ENCODE measurements around the gene CCNL2.

CCNL2 gene

DNA sequence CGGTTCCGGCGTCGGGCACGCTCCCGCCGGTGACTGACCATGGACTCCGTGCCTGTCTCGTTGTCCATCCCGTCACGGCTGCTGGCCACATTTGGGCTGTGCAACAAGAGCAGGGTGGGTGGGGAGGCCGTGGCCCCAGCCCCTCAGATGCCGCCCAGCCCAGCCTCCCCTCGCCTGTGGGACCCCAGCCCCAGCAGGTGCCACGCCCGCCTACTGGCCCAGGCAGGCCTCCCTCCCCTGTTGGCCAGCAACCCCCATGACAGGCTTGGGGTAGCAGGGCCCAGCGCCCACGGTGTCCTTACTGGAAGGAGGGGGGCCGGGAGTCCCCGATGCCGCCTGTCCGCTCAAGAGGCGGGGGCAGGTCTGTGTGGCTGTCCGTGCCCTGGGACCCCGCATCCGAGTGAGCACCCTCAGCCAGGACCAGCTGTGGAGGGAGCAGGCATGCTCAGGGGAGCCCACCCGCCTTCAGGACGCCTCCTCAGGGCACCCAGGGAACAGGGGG, 57.0 kb downstream of the CCNL2 start:
- no peak for DNase-seq (ENCODE audit: low read depth in 2 of 2)

DNA sequence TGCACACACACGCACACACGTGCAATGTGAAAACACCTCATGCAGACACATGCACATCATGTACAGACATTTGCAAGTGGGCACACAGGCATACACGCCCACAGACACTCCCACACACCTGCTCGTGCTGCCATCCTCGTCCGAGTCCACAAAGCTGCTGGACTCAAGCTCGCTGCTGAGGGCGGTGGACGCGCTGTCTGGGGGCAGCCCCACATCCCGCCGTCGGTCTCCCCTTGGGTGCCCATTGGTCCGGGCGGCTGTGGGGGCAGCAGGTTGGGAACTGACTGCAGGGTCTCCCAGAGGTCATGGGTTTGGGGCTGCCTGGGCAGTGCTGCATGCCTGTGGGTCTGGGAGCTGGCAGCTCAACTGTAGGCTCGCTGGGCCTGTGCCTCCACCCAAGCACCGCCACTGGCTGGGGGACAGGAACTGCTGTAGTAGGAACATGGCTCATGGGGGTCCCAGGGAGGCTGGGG, 57.5 kb downstream of the CCNL2 start:
- no peak for DNase-seq (ENCODE audit: low read depth in 2 of 2)

DNA sequence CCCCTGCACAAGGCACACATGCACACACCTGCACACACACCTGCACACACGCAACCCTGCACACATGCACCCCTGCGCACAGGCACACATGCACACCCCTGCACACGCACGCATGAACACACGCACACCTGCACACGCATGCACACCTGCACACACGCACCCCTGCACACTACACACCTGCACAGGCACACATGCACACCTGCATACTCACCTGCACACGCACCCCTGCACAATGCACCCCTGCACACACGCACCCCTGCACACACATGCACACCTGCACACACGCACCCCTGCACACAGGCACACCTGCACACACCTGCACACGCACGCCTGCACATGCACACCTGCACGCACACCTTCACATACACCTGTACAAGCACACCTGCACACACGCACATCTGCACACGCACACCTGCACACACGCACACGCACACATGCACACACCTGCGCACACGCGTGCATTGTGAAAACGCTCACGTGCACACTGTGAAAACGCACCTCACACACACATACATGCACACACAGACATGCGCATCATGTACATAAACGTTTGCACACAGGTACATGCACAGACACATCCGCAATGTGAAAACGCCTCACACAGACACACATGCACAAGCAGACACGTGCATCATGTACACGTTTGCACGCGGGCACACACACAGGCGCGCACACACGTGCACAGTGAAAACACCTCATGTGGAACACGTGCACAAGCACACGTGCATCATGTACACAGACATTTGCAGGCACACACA, 58.2 kb downstream of the CCNL2 start:
- DNase-seq (ENCODE audit: low read depth in 2 of 2) = no peak

DNA sequence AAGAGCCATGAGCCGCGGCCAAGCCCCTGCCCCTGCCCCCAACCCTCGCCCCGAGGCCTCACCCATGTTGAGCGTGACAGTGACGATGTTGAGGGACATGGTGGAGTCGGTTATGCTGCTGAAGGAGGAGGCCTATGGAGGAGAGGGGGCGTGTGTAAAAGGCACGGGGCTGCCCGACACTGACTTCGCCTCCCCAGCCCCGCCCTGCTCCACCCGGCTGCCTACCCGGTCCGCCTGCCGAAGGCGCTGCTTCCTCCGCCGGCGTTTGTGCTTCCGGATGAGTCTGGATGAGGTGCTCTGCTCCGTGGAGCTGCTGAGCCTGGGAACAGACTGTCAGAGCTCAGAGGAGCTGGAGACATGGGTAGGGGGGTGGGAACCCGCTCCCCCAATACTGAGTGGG, 59.0 kb downstream of the CCNL2 start:
- DNase-seq (ENCODE audit: low read depth in 2 of 2) = no peak

DNA sequence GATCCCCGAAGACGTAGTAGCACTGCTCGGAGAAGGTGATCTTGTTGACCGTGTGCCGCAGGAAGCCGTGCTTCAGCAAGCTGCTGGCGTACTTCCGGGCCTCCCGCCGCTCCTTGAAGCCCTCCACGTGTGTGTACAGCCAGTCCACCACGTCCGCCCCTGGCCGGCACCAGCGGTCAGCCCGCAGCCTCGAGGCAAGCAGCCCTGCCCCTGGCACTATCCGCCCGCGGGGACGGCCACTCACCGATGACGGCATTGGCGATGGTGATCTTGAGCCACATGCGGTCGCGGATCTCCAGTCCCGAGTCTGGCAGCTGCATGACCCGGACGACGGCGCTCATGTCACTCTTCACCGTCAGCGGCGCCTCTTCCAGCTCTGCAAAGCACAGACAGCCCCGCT, 60.9 kb downstream of the CCNL2 start:
- DNase-seq (ENCODE audit: low read depth in 2 of 2) = no peak

DNA sequence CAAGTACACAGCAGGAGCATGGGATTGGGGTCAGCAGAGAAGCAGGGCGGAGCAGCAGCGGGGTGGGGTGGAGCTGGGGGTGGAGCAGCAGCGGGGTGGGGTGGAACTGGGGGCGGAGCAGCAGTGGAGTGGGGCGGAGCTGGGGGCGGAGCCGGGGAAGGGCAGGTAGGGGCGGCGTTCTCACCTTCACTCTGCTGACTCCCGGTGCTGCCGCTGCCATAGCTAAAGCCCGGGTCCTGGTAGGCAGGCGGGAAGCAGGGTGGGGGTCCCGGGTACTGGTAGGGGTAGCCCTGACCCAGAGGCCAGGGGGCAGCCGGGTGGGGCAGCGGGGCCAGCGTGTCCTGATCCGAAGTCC, 61.4 kb downstream of the CCNL2 start:
- DNase-seq (ENCODE audit: low read depth in 2 of 2) = no peak

GRCh38 chr1:1336931-1337792, 62.0 kb downstream of the CCNL2 start:
- DNase-seq (ENCODE audit: low read depth in 2 of 2) = no peak

DNA sequence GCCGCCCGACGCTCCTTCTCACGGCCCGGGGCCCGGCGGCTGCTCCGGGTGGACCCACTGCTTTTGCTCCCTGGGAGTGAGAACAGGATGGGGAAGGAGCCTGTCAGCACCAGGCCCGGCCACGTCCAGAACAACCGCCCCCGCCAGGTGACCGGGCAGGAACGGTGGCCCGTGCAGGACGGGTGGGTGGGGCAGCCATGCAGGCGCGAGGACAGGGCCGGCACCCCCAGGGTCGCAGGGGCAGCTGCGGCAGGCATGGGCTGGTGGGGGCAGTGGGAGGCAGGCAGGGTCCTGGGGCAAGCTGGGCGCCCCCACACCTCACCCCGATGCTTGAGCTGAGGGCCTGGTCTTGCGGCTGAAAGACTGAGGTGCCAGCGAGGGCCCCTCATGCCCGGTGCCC, 62.7 kb downstream of the CCNL2 start:
- DNase-seq (ENCODE audit: low read depth in 2 of 2) = no peak

GRCh38 chr1:1335792-1336248, 63.3 kb downstream of the CCNL2 start:
- DNase-seq (ENCODE audit: low read depth in 2 of 2) = no peak
